H1 (cell line): ENCODE data around the gene LRRC26.

Experiments
- BACH1 ChIP-seq: IDR thresholded peaks from 2 replicates; pipeline ENCODE4 v1.6.1; 2012; ENCODE audit warnings: low read length, improper control_type of control experiment
- CBX5 ChIP-seq: fragments of 300-800, 300-1000 bp; sonication (generic); IDR thresholded peaks from 2 replicates; pipeline ENCODE4 v1.7.1; 2016; ENCODE audit warnings: antibody characterized with exemption, low read length, low read depth
- CHD1 ChIP-seq: IDR thresholded peaks from 2 replicates; pipeline ENCODE4 v1.6.1; 2012; ENCODE audit warnings: low read depth, low read length, improper control_type of control experiment
- EZH2 ChIP-seq: fragments of 200-600 bp; sonication (generic); IDR thresholded peaks from 2 replicates; pipeline ENCODE4 v1.7.1; 2012; ENCODE audit warnings: low read depth, mild to moderate bottlenecking, moderate library complexity, low read length, inconsistent platforms; ENCODE audit not compliant: severe bottlenecking
- MAFK ChIP-seq: IDR thresholded peaks from 2 replicates; pipeline ENCODE4 v1.6.1; 2012; ENCODE audit warnings: low read depth, mild to moderate bottlenecking, improper control_type of control experiment, low read length
- RXRA ChIP-seq: IDR thresholded peaks from 2 replicates; pipeline ENCODE4 v1.6.1; 2011; ENCODE audit warnings: low read depth, mild to moderate bottlenecking, low read length, moderate library complexity; ENCODE audit not compliant: insufficient read depth
- TF ChIP-seq, protein P1 (sequence below), 3 experiments: IDR thresholded peaks; 1 replicate in 2 of 3; 2 replicates in 1 of 3; pipeline versions ENCODE4 v1.5.1 to v1.6.1; 2011; ENCODE audit warnings: low read length in 3 of 3, mild to moderate bottlenecking in 3 of 3, inconsistent platforms in 2 of 3, low read depth in 1 of 3, moderate library complexity in 1 of 3; ENCODE audit not compliant: insufficient read depth in 1 of 3; ENCODE audit errors: control extremely low read depth in 1 of 3
- TF ChIP-seq, protein P2 (sequence below): IDR thresholded peaks from 2 replicates; pipeline ENCODE4 v1.6.1; 2012; ENCODE audit warnings: inconsistent platforms

DNA sequence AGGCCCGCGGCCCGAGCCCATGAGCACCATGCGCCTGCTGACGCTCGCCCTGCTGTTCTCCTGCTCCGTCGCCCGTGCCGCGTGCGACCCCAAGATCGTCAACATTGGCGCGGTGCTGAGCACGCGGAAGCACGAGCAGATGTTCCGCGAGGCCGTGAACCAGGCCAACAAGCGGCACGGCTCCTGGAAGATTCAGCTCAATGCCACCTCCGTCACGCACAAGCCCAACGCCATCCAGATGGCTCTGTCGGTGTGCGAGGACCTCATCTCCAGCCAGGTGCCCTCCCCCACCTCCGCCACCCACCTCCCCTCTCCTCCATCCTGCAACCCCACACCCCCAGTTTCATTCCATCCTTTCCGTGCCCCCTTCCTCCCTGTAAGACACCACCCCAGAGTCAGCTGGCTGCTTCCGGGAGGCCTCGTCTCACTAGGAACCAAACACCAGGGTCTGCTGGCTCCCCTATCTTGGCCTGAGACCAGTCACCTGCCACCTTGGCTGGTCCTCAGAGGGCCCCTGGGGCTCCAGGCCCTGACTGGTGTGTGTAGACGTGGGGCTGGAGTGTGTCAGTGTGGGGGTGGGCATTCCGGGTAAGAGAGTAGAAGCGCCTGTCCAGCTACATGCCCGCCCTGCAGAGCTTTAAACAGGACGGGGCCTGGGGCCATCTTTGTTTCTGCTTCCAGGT lies 30.2 kb downstream of the LRRC26 start:
- TF ChIP-seq, protein P1, sequence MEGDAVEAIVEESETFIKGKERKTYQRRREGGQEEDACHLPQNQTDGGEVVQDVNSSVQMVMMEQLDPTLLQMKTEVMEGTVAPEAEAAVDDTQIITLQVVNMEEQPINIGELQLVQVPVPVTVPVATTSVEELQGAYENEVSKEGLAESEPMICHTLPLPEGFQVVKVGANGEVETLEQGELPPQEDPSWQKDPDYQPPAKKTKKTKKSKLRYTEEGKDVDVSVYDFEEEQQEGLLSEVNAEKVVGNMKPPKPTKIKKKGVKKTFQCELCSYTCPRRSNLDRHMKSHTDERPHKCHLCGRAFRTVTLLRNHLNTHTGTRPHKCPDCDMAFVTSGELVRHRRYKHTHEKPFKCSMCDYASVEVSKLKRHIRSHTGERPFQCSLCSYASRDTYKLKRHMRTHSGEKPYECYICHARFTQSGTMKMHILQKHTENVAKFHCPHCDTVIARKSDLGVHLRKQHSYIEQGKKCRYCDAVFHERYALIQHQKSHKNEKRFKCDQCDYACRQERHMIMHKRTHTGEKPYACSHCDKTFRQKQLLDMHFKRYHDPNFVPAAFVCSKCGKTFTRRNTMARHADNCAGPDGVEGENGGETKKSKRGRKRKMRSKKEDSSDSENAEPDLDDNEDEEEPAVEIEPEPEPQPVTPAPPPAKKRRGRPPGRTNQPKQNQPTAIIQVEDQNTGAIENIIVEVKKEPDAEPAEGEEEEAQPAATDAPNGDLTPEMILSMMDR (IDR thresholded peaks at IDR 0.05; ENCODE audit: control extremely low read depth in 1 of 3, insufficient read depth in 1 of 3, low read depth in 1 of 3, low read length in 3 of 3) = no peak
- TF ChIP-seq, protein P2, sequence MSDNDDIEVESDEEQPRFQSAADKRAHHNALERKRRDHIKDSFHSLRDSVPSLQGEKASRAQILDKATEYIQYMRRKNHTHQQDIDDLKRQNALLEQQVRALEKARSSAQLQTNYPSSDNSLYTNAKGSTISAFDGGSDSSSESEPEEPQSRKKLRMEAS = peak; percentile 93
- no peak for TF ChIP-seq RXRA
- no peak for TF ChIP-seq MAFK
- TF ChIP-seq BACH1 = no peak
- peak; percentile 62 for TF ChIP-seq EZH2
- no peak for TF ChIP-seq CHD1
- no peak for TF ChIP-seq CBX5
